ENCODE data around the gene PTPRT.

Gene PTPRT

GRCh38 chr20:42113236-42113635 is 1076.5 kb downstream of the PTPRT start:
- no peak for DNase-seq (ENCODE audit: low spot score)

- DNase-seq (ENCODE audit: low spot score) = no peak
Observed at GRCh38 chr20:42112161-42112560, 1077.5 kb downstream of the PTPRT start.

DNA sequence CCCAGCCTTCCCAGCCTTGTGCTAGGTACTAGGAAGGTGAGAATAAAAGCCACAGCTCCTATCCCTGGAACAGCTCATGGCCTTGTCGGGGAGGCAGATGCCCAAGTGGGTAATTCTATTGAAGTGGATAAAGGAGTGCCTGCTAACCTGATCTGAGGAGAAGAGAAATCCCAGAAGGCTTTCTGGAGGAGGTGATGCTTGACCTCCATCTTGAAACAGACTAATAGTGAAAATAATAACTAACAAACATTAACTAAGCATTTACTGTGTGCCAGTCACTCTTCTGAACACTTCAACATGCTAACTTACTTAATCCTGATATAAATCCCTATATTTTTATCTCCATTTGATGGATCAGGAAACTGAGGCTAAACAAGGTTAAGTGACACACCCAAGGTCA is 1078.4 kb downstream of the PTPRT start:
- DNase-seq (ENCODE audit: low spot score) = no peak

- no peak for DNase-seq (ENCODE audit: low spot score)
Observed at GRCh38 chr20:42110301-42110700, 1079.4 kb downstream of the PTPRT start.

GRCh38 chr20:42102000-42102399 is 1087.7 kb downstream of the PTPRT start:
- no peak for DNase-seq (ENCODE audit: low spot score)

DNA sequence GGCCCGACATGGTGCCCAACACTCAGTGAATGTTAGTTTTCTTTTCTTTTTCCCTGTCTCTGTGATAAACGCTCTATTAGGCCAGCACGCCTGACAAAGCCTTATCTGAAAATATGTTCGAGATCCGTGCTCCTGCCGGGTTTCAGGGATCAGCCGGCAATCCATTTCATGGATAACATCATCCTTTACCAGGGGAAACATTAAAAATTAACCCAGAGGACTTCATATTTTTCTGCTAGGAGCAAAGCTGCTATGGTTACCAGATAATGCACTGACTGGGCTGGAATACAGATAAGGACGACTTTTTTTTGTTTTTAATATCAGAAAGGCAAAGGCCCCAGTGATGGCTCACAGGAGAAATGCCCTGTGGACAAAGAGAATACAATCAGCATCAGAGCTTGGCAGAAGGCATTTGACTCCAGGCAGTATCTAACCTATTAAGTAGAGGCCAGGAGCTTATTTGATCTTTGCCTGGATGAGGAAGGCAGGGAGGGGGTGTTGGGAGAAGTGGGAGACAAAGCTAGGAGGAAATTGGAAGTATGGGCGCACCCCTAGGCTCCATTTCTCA is 1089.5 kb downstream of the PTPRT start:
- no peak for DNase-seq (ENCODE audit: low spot score)

DNA sequence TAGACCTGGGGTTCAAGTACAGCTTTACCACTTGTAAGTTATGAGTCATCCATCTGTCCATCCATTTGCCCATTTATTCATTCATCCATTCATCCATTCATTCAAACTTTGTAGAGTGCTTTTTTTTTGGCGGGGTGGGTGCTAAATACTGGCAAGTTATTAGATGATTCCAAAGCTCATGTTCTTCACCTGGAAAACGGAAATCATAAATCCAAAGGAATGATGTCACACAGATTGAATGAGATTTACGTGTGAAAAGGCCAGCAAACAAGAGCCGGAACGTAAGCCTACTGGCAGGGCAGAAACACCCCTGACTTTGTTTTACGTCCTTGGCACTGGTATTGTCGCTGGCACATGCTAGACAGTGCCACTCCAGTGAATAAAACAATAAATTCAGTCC is 1090.6 kb downstream of the PTPRT start:
- DNase-seq (ENCODE audit: low spot score) = no peak

GRCh38 chr20:42098418-42098817 is 1091.3 kb downstream of the PTPRT start:
- DNase-seq (ENCODE audit: low spot score) = no peak

GRCh38 chr20:42097741-42098140 is 1092.0 kb downstream of the PTPRT start:
- DNase-seq (ENCODE audit: low spot score) = no peak

- DNase-seq (ENCODE audit: low spot score) = no peak
Observed at GRCh38 chr20:42095221-42095620, 1094.5 kb downstream of the PTPRT start.

DNA sequence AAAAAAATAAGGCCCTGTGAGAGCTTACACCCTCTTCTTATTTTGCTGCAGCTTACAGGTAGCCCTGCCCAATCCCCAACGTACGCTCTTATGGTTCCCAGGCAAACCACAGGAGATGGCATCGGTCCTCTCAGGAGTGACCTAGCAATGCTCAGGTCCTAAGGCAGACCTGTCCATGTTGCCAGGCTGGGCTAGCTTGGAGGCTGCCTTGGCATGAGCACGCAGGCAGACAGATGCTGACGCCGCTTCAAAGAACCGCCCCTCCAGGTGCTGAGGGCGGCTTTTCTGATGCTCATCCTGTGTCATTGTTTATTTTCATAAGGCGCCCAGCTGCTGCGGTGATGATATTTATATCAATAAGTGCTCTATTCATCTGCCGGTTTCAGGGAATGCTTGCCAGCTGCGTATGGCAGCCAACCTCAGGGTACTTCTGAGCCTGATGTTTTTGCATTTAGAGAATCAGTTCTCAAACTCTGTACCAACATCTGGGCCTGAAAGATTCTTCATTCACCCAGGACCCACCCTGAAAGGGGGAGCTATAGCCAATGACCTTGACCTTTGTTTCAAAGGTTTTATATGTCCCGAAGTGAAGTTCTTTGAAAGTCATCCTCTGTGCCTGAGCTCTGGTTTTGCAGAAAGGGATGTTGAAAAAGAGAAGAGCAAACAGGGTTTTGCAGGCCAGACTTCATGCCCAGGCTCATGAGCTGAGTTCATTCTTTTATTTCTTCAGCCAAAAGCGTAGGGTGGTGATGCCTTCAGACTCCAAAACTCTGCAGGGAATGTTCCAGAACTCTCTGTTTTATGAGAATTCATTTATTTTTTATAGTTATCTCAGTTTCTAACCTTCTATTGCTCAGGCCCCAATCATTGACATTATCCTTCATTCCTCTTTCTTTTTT is 1095.9 kb downstream of the PTPRT start:
- no peak for DNase-seq (ENCODE audit: low spot score)

- no peak for DNase-seq (ENCODE audit: low spot score)
Observed at GRCh38 chr20:42093041-42093440, 1096.7 kb downstream of the PTPRT start.

- DNase-seq (ENCODE audit: low spot score) = no peak
Observed at GRCh38 chr20:42085366-42085765, 1104.3 kb downstream of the PTPRT start.

DNA sequence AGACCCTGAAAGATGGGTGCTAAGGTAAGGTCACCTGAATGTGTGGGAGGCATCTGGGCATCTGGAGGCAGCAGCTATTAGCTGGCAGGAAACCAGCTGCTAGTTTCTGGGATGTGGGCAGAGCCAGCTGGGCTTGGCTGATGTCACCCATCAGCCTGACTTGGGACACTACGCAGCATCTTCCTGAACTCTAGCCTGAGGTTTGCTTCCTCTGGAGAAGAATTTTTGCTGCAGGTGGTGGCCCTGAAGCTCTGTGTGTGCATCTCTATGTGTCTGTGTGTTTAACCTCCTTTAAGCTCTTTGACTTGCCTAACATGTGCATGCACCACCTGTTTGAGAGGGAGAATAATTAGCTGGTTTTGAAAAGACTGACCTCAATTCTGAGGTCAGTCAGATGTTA is 1106.4 kb downstream of the PTPRT start:
- no peak for DNase-seq (ENCODE audit: low spot score)

DNA sequence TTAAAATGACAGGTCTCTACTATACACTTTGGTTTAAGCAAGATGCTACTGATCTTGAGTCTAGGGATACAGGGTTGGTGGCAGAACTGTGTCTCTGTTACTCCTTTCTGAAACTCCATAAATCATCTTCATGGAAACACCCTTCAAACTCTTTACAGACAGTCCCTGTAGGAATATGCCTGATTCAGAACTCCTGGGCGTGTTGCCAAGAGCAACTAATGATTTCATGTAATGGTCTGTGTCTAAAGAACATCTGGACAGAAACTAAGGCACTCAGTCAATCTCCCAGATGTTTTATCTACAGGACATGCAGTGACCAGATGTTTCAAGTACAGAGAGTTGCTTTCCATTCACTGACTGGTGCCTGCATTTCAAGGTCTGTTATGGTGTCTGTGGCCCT is 1107.1 kb downstream of the PTPRT start:
- DNase-seq (ENCODE audit: low spot score) = no peak

GRCh38 chr20:42080956-42081355 is 1108.8 kb downstream of the PTPRT start:
- DNase-seq (ENCODE audit: low spot score) = no peak

GRCh38 chr20:42074944-42075343 is 1114.8 kb downstream of the PTPRT start:
- no peak for DNase-seq (ENCODE audit: low spot score)

- DNase-seq (ENCODE audit: low spot score) = no peak
Observed at GRCh38 chr20:42067596-42067995, 1122.1 kb downstream of the PTPRT start.

GRCh38 chr20:42067174-42067573 is 1122.5 kb downstream of the PTPRT start:
- DNase-seq (ENCODE audit: low spot score) = no peak

GRCh38 chr20:42063141-42063540 is 1126.6 kb downstream of the PTPRT start:
- no peak for DNase-seq (ENCODE audit: low spot score)

GRCh38 chr20:42053350-42053749 is 1136.4 kb downstream of the PTPRT start:
- no peak for DNase-seq (ENCODE audit: low spot score)

- no peak for DNase-seq (ENCODE audit: low spot score)
Observed at GRCh38 chr20:42051921-42052320, 1137.8 kb downstream of the PTPRT start.

- DNase-seq (ENCODE audit: low spot score) = no peak
Observed at GRCh38 chr20:42046371-42047085, 1143.2 kb downstream of the PTPRT start.
